ENCODE results near the gene PXMP4.

- TF ChIP-seq EZH2 (IDR thresholded peaks at IDR 0.05; ENCODE audit: insufficient read depth, poor library complexity, severe bottlenecking) (no peak), EZH2phosphoT487 (IDR thresholded peaks at IDR 0.05; ENCODE audit: insufficient read depth, low read depth) (no peak)
Measured at GRCh38 chr20:33736962-33737361, 16.9 kb upstream of the PXMP4 start.
